GM18907 (cell line): ENCODE results near the gene TMEM192.
"Not testable (repeated sequence)": the region's sequence is repeated elsewhere in the genome, so short reads cannot be mapped to it uniquely, and the experiment has no call there.

Experiments
- ATAC-seq: cut with Tn5 transposase; IDR thresholded peaks from one replicate; pipeline ENCODE4 v1.9.1; 2021; ENCODE audit warnings: mild to moderate bottlenecking, moderate library complexity; ENCODE audit not compliant: unreplicated experiment

Gene TMEM192

GRCh38 chr4:165095291-165095690, 17.4 kb downstream of the TMEM192 start:
- no peak for ATAC-seq

- ATAC-seq = no peak
Observed at GRCh38 chr4:165094873-165095272, 17.8 kb downstream of the TMEM192 start.

- not testable (repeated sequence) for ATAC-seq
Observed at GRCh38 chr4:165092187-165092586, 20.5 kb downstream of the TMEM192 start.

- ATAC-seq = no peak
Observed at GRCh38 chr4:165088366-165088765, 24.3 kb downstream of the TMEM192 start.

GRCh38 chr4:165085946-165086345, 26.7 kb downstream of the TMEM192 start:
- ATAC-seq = no peak

GRCh38 chr4:165084787-165085186, 27.9 kb downstream of the TMEM192 start:
- not testable (repeated sequence) for ATAC-seq

- no peak for ATAC-seq
Observed at GRCh38 chr4:165079476-165079875, 33.2 kb downstream of the TMEM192 start.

GRCh38 chr4:165077034-165077578, 35.6 kb downstream of the TMEM192 start:
- no peak for ATAC-seq

- ATAC-seq = not testable (repeated sequence)
Observed at GRCh38 chr4:165073346-165073745, 39.3 kb downstream of the TMEM192 start.

- no peak for ATAC-seq
Observed at GRCh38 chr4:165070560-165070959, 42.1 kb downstream of the TMEM192 start.

- ATAC-seq = no peak
Observed at GRCh38 chr4:165060938-165061337, 51.7 kb downstream of the TMEM192 start.

GRCh38 chr4:165059386-165059785, 53.3 kb downstream of the TMEM192 start:
- no peak for ATAC-seq

- ATAC-seq = no peak
Observed at GRCh38 chr4:165058666-165059065, 54.0 kb downstream of the TMEM192 start.

- ATAC-seq = no peak
Observed at GRCh38 chr4:165055601-165056000, 57.1 kb downstream of the TMEM192 start.

GRCh38 chr4:165053645-165054044, 59.0 kb downstream of the TMEM192 start, which contains the start of gene TRIM75:
TRIM75 (plus strand) TSS chr4:165053866; CDS start chr4:165059148, 5,282 bp downstream.
- no peak for ATAC-seq

GRCh38 chr4:165052627-165053026, 60.0 kb downstream of the TMEM192 start:
- ATAC-seq = no peak

- no peak for ATAC-seq
Observed at GRCh38 chr4:165048170-165048569, 64.5 kb downstream of the TMEM192 start.

GRCh38 chr4:165031436-165032211, 81.0 kb downstream of the TMEM192 start, which contains the start of gene TRIM60:
TRIM60 (plus strand) TSS chr4:165031999; CDS start chr4:165040073, 8,074 bp downstream.
- ATAC-seq = no peak

GRCh38 chr4:165027762-165028402, 84.8 kb downstream of the TMEM192 start:
- ATAC-seq = no peak

- not testable (repeated sequence) for ATAC-seq
Observed at GRCh38 chr4:165025782-165026181, 86.9 kb downstream of the TMEM192 start.
